Stimulated activated CD4-positive, alpha-beta T cell treated with anti-CD3 and anti-CD28 coated beads, Interleukin-2, amount 100 ng/mL, for 24 hours (primary cell): Measurements from ENCODE around the gene ZMIZ2.
"Not testable (repeated sequence)": the region's sequence is repeated elsewhere in the genome, so short reads cannot be mapped to it uniquely, and the experiment has no call there.

Experiments used
- DNase-seq, 2 donors: peaks; one replicate each; pipeline ENCODE4 v3.0.0-alpha.2; 2020

Gene ZMIZ2

DNA sequence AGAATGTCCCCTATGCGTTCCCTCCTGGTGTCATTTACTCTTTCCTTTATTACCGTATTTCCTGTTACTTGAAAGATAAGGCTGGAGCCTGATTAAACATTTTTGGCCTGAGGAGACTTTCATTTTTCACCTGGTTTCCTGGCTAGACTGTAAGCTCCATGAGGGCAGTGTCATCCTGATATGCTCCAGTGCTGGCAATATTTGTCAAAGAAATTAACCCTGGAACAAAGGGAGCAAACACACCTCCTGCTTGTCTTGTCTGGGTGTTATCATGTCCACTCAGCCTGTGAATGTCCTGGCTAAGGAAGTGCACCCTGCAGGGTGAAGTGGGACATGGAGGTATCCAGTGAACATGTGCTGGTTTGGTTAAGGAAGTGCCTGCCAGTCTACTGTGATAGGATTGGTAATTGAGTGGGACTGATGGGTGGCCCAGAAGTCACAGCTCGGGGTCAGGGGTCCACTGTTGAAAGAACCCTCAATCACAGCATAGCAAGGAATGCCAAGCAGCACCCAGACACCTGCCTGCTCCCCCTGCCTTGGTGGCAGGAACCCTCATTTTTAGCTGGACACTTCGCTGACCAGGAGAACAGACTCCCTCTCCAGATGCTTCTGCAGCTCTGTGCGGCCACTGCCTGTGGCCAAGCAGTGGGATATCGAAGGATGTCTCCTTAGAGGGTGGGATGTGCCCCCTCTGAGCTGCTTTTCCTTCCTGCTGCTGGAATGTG lies 26.9 kb downstream of the ZMIZ2 start:
- no peak for DNase-seq

- DNase-seq = no peak
These were observed 27.6 kb downstream of the ZMIZ2 start for GRCh38 chr7:44776211-44776610.

DNA sequence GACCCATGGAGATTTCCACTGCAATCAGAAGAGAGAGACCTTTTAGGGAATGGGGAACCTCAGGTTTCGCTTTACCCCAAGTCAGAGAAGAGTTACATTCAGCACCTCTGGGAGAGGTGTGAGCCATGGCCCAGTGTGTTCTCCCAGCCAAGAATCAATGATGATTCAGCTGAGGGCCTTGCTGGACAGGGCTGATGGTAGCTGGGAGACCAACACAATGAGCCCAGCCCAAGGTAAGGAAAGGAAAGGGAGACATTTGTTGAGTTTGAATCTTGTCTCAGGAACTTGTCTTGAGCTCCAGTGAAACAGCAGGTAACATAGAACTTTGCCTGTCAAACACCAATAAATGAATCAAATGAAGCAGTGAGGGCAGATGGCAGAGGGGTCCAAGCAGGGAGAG lies 33.8 kb downstream of the ZMIZ2 start:
- DNase-seq = no peak

GRCh38 chr7:44783407-44783806 lies 34.8 kb downstream of the ZMIZ2 start:
- DNase-seq = no peak

GRCh38 chr7:44784364-44784763 lies 35.7 kb downstream of the ZMIZ2 start:
- DNase-seq = no peak

GRCh38 chr7:44785218-44785617 lies 36.6 kb downstream of the ZMIZ2 start:
- DNase-seq = not testable (repeated sequence)

DNA sequence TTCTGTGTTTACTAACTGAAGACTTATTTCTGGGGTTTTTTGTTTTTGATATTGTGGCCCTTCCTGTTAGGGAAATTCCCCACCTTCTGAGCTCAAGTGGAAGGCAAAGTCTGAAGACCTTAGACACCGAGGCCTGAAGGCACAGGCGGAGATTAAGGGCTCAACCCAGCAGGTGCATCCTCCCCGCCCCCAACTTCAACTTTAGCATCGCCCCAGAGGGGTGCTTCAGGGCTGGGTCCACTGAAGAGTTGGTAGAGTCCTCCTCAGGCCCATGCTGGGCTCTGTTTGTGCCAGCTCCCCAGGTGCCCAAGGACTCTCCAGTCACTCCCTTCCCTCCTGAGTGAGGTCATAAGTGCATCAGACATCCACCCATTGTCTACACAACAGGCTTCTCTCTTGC lies 38.4 kb downstream of the ZMIZ2 start:
- DNase-seq = no peak

DNA sequence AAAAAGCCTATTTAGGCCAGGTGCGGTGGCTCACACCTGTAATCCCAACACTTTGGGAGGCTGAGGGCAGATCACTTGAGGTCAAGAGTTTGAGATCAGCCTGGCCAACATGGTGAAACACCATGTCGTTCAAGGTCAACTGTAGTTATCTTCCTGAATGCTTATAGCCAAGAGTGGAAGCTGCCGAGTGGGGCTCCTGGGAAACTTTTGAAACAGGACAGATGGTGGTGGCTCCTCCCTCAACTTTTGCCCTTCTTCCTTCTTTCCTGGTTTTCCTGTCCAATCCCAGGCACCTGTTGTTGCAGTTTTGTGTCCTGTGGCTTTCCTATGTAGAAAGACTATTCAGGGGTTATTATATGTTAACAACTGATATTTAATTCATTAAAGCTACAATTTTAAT lies 39.1 kb downstream of the ZMIZ2 start:
- no peak for DNase-seq

DNA sequence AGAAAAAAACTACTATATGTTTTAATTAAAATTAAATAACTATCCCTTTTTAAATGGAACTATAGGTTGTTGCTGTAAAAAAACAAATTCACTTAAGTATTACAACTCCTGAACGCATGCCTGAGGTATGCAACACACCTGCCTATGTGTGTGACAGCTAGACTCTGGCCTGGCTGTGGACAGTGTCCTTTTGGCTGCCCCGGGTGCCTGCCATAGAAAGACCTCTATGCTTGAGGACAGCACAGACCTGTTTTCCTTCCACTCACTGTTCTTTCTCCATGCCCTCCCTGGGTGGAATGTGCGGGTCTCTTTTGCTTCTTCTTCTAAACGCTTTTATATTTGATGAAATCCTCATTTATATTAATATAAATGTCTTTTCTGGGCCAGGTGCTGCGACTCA lies 41.3 kb downstream of the ZMIZ2 start:
- no peak for DNase-seq

GRCh38 chr7:44791278-44792219 lies 42.9 kb downstream of the ZMIZ2 start:
- DNase-seq = no peak

DNA sequence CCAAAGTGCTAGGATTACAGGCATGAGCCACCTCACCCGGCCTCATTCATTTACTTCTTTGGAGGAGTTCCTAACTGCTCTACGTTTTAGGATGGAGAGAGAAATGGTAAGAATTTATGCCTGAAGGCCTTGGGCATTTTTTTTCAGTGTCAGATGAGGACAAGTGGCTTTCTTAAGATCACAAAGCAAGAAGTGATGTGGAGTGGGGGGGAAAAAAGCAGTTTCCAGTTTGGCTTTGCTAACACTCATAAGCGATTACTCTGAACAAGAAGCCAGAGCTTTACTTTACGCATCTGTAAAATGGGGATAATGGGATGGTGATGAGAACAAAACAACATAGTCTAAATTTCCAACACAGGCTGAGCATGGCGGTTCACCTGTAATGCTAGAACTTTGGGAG lies 45.3 kb downstream of the ZMIZ2 start:
- DNase-seq = no peak

GRCh38 chr7:44794331-44794730 lies 45.7 kb downstream of the ZMIZ2 start:
- DNase-seq = no peak

DNA sequence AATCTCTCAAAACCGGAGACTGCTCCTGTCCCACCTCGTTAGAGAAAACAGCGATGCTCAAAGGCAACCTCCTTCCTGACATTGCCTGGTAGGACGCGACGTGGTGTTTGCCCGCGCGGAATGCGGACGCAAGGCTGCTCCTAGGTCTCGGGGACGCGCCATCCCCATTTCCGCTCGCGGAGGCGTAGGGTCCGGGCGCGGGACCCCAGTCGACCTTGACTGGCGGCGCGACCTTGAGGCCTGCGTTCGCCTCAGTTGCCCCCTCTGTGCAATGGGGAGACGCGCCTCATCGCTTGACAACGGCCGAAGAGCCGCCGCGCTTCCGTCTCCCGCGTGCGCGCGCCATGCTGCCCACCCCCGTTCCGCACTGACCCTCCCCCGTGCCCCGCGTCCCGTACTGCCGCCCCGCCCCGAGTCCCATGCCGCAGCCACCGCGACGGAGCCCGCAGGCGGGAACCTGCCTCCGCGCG lies 47.4 kb downstream of the ZMIZ2 start:
- no peak for DNase-seq

GRCh38 chr7:44796504-44797328 lies 48.1 kb downstream of the ZMIZ2 start, which contains the start of gene PPIA:
Gene PPIA, plus strand, starts transcription at chr7:44796681. Its CDS starts 44 bp downstream, at chr7:44796725.
- peak; percentile 98 to 99 for DNase-seq

DNA sequence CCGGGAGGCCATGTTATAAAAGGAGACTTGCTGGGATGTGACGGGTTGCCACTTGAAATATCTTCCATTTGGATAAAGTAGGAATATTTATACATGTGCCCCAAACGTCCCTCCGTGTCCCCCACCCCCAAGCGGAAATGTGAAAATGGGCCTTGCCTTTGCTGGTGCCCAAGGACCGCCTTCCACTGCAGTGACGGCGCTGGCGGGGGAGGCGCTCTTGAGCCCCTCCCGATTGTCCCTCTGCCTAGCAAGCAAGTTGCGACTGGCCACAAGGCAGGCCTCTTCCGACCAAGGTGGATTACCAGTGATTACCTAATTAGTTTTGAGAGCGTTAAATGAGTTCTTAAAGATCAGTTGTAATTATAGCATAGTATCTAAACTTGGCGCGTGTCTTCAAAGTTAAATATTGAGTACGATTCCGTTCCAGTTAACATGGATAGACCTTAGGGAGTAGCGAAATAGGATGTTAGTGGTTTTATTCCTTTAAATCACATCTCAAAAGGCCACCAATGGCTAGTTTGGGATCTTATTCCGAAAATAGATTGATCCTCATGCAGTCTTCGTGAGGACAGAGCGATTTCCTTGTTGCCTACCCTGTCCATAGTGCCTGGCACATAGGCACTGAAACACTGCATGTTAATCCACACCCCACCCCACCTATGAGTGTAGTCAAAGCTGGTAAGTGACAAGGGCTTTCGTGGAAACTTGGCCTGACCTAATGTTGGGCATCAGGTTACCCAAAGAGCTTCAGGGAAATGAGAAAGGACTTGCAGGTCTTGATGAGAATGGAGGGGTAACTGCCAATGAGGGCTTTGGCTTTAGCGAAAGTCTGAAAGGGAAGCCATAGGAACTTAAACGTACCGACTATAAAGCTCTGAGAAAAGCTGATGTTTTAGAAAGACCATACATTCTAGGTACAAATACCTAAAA lies 48.9 kb downstream of the ZMIZ2 start:
- peak; percentile 84 for DNase-seq

DNA sequence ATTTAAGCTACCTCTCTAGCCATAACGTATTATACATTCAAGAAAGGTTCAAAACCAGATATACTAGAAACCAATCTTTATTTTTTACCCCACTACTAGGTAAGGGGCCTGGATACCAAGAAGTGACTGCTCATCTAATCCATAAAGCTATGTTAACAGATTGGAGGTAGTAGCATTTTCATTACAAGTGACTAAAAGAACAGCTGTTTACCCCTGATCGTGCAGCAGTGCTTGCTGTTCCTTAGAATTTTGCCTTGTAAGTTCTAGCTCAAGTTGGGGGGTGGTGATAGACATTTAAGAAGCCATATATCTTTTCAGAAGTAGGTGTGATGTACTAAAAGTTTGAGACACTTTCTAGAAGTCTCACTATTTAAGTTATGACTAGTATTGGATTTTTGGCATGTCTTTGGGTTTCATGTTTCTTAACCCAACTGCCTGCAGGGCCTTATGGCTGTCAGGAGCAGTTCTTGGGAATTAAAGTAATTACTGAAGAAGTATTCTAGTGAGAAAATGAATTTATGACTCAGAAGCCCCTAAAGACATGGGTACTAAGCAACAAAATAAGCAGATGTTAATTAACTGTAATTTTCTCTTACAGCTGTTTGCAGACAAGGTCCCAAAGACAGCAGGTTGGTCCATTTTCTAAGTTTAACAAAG lies 50.1 kb downstream of the ZMIZ2 start:
- DNase-seq = no peak

DNA sequence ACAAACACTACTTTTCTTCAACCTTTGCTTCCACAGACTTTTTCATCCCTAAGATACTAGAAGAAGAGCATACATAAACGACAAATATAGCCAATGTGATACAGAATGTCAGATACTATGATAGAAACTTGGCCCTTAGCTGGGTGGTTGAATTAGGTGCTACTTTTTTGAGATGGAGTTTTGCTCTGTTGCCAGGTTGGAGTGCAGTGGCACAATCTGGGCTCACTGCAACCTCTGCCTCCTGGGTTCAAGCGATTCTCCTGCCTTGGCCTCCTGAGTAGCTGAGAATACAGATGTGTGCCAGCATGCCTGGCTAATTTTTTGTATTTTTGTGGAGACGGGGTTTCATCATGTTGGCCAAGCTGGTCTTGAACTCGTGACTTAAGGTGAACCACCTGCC lies 51.3 kb downstream of the ZMIZ2 start:
- DNase-seq = no peak

DNA sequence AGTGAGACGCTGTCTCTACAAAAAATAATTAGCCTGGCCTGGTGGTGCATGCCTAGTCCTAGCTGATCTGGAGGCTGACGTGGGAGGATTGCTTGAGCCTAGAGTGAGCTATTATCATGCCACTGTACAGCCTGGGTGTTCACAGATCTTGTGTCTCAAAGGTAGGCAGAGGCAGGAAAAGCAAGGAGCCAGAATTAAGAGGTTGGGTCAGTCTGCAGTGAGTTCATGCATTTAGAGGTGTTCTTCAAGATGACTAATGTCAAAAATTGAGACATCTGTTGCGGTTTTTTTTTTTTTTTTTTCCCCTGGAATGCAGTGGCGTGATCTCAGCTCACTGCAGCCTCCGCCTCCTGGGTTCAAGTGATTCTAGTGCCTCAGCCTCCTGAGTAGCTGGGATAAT lies 53.2 kb downstream of the ZMIZ2 start:
- no peak for DNase-seq

DNA sequence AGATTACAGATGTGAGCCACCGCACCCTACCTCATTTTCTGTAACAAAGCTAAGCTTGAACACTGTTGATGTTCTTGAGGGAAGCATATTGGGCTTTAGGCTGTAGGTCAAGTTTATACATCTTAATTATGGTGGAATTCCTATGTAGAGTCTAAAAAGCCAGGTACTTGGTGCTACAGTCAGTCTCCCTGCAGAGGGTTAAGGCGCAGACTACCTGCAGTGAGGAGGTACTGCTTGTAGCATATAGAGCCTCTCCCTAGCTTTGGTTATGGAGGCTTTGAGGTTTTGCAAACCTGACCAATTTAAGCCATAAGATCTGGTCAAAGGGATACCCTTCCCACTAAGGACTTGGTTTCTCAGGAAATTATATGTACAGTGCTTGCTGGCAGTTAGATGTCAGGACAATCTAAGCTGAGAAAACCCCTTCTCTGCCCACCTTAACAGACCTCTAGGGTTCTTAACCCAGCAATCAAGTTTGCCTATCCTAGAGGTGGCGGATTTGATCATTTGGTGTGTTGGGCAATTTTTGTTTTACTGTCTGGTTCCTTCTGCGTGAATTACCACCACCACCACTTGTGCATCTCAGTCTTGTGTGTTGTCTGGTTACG lies 53.9 kb downstream of the ZMIZ2 start:
- no peak for DNase-seq

DNA sequence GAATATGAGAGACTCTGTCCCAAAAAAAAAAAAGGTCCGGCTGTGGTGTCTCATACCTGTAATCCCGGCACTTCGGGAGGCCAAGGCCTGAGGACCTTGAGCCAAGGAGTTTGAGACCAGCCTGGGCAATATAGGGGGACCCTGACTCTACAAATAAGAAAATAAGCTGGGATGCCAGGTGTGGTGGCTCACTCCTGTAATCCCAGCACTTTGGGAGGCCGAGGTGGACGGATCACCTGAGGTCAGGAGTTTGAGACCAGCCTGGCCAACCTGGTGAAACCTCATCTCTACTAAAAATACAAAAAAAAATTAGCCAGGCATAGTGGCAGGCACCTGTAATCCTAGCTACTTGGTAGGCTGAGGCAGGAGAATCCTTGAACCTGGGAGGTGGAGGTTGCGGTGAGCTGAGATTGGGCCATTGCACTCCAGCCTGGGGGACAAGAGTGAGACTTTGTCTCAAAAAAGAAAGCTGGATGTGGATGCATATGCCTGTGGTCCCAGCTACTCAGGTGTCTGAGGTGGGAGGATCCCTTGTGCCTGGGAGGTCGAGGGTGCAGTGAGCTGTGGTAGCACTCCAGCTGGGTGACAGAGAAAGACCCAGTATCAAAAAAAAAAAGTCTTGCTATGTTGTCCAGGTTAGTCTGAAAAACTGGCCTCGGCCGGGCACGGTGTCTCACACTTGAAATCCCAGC lies 55.3 kb downstream of the ZMIZ2 start:
- peak in 1 of 2 donors; percentile 32 for DNase-seq
